ENCODE measurements around the gene INS.

DNA sequence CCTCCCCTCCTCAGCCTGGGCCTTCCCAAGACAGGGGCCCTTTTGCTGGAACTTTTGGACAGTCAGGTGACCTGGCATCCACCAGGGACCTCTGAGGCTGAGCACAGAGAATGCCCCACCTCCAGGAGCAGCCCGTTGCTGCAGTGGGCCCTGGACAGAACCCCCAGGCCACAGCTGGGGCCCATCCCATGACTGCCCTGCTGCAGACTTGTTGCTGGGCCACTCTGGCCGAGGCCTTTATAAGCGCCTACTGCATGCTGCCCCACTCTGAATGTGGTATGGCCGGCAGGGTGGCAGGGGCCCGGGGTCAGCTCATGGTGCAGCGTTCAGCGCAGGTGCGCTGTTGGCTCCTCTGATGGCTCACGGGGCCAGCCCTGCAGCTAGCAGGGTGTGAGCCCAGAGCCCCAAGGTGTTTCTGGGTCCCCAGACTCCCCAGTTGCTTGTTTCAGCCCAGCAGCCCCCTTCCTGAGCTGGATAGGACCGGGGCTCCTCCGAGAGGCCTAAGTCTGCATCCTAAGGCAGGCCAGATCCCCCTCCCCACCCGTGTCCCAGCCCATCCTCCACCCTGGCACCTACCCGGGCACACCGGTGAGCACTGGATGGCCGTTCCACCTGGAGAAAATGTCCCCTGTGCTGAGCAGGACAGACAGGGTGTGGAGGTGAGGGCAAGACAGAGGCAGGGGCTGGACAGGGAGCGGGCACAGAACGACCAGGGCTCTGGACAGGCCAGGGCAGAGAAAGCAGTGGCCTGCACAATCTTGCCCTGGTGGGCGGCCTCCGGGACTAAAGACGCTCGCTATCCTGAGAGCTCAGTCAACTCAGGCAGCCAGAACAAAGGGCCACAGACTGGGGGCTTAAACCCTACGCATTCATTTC, 38.7 kb upstream of the INS start:
- no peak for TF ChIP-seq RAD21 (conservative IDR thresholded peaks at IDR 0.05 in 1 of 2, IDR thresholded peaks at IDR 0.05 in 1 of 2)
- TF ChIP-seq, protein P1, sequence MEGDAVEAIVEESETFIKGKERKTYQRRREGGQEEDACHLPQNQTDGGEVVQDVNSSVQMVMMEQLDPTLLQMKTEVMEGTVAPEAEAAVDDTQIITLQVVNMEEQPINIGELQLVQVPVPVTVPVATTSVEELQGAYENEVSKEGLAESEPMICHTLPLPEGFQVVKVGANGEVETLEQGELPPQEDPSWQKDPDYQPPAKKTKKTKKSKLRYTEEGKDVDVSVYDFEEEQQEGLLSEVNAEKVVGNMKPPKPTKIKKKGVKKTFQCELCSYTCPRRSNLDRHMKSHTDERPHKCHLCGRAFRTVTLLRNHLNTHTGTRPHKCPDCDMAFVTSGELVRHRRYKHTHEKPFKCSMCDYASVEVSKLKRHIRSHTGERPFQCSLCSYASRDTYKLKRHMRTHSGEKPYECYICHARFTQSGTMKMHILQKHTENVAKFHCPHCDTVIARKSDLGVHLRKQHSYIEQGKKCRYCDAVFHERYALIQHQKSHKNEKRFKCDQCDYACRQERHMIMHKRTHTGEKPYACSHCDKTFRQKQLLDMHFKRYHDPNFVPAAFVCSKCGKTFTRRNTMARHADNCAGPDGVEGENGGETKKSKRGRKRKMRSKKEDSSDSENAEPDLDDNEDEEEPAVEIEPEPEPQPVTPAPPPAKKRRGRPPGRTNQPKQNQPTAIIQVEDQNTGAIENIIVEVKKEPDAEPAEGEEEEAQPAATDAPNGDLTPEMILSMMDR (IDR thresholded peaks at IDR 0.05), result no peak
- TF ChIP-seq JUN (IDR thresholded peaks at IDR 0.05), result no peak
- no peak for TF ChIP-seq POLR2A (IDR thresholded peaks at IDR 0.05; ENCODE audit: low read length)
- no peak for TF ChIP-seq NFE2L2 (conservative IDR thresholded peaks at IDR 0.05; ENCODE audit: low read length)

Data from A549 (cell line).